GM18499 (cell line): ENCODE data around the gene NAPA.
"Not testable (repeated sequence)": the region's sequence is repeated elsewhere in the genome, so short reads cannot be mapped to it uniquely, and the experiment has no call there.

Source experiments
- ATAC-seq: cut with Tn5 transposase; IDR thresholded peaks from one replicate; pipeline ENCODE4 v1.9.1; 2021; ENCODE audit warnings: moderate number of reproducible peaks; ENCODE audit not compliant: insufficient read depth, unreplicated experiment

The NAPA gene

DNA sequence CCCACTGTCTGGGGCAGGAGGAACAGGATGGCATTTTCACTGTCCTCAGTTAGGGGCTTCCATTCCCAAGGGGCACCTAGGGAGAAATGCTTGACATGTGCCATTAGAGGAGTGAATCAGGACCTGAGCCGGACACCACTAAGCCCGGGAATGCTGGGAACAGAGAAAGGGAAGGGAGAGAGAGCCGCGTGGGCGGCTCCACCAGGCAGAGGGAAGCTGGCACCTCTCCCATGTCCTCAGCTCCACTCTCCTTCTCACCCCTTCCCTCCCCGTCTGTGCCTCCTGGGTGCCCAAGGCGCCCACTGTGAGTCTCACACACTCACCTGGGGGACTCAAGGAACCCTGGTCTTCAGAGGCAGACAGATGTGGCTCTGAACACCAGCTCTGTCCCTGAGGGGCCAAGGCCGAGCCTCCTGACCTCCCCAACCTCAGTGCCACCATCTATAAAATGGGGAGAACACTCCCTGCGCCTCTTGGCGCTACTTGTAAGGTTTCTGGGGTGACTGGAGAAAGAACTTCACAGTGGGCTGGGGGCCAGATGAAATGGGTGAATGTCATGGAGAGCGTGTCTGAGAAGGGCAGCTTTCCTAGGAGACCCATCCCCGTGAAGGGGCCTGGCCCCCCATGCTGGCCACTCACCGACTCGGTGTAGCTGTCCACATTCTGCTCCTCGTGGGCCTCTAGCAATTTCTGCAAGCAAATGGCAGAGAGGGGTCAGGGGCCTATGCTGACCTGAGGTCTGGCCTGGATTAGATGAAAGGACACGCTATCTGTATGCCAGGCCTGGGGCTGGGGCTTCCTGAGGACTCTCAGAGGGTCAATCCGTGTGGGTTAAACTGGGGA lies 25.6 kb downstream of the NAPA start:
- ATAC-seq = no peak

DNA sequence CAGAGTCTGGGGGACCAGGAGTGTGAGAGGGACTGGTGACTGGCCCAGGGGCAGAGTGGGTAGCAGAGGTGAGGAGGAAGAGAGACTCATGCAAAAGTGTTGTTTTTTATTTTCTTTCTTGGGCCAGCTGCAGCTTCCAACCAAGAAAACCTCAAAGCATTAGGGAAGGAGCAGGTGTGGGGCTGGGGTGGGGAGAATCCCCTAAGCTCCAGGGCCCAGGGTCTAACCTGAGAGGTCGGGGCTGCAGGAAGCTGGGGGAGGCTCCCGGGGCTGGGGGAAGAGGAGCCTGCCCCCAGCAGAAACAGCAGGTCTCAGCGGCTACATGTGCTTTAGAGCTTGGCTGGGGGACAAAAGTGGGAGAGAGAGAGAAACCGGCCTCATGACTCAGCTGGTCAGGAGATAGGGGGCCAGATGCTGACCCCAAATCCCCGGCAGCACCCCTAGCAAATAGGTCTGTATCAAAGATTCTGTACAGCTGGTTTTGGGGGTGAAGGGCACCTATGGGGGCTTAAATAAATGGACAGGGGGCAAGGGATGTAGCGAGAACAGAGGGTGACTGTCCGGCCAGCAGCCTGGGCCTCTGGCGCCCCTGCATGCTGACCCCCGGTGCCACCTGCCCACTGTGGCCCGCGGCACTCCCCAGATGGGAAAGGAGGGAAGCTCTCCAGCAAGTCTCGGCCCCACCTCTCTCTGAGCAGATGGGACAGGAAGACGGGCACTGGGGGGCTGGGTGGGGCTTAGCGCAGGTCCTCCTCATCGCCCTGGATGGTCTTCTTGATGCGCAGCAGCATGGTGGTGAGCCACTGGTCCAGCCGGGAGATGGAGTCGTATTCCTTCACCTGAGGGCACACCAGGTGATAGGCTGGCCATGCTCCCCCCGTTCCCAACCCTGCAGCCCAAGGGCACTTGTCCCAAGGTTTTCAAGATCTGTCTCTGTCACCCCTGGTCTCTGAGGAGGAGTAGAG lies 27.0 kb downstream of the NAPA start:
- ATAC-seq = no peak

DNA sequence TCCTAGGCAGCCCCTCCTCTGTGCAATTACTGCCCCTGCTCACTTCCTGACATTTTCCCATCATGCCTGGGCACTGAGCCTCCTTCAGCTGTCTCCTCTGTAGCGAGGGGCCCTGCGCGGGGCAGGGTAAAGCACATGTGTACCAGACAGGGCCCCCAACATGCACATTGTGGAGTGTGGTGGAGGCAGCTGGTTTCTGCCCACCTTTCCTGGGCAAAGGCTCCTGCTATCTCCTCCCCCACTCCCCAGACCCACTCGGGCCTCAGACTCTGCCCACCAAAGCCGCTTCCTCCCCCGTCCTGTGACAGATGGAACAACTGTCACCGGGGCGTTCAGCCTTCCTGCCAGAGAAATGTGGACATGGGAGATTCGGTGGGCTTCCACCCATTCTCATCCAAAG lies 28.0 kb downstream of the NAPA start:
- ATAC-seq = no peak

DNA sequence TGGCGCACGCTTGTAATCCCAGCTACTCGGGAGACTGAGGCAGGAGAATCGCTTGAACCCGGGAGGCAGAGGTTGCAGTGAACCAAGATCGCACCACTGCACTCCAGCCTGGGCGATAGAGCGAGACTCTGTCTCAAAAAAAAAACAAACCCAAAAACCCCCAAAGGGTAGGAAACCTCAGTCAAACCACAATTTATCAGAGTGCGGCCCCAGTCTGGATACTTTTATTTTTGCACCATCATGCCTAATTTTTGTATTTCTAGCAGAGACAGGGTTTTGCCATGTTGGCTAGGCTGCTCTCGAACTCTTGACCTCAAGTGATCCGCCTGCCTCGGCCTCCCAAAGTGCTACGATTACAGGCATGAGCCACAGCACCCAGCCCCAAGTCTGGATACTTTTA lies 28.6 kb downstream of the NAPA start:
- ATAC-seq = not testable (repeated sequence)

DNA sequence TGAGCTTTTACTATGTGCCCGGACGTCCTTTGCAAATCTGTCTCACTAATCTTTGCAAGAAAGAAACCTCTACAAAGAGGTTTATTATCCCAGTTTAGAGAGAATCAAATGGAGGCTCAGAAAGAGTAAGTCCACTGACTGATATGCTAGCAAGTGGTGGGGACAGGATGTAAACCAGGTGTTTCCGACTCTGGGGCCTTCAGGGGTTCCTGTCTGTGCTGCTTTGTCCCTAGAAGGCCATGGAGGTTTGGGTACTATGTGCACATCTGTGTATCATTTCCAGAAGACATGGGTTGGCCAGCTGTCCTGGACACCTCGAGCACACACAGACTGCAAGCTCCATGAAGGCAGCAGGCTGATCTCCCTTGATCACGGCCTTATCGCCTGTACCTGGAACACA lies 29.7 kb downstream of the NAPA start:
- no peak for ATAC-seq

DNA sequence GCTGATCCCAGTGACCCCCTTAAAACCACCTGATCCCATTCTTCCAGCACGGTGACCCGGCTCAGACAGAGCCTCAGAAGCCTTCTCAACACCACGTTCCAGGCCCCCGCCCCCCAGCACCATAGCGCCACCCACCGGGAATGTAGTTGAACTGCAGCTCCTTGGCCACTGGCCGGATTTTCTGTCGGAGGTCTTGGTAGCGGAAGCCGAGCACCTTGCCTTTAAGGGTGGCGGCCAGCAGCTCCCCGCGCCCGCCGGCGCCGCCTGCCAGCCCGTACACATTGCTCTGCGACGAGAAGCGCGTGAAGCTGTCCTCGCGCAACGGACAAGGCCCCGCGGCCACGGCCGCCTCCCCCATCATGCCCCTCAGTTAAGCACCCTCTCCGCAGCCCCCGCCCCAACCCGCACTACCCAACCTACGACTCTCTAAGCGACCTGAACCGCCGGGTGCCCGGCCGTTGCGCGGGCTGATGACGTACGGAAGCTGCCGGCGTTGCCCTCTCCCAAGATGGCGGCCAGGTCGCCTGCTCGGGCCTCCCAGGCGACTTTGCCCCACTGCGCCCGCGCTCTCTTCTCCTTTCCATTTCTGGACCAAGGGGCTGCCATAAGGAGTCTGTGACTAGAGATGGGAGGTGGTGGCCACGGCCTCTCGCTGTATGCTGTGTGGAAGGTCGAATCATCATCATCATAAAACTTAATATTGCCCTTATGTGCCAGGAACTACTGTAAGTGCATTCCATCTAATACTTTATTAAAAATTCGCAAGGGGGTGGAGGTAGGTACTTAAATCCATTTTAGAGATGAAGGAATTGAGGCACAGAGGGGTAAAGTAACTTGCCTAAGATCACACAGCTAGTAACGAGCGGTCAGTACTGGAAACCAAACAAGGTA lies 30.8 kb downstream of the NAPA start, which contains the start of gene KPTN:
TSS of gene KPTN (minus strand) at position 420 of the 891 bp plus-strand sequence. CDS start at position 361, 59 bp downstream.
- no peak for ATAC-seq

DNA sequence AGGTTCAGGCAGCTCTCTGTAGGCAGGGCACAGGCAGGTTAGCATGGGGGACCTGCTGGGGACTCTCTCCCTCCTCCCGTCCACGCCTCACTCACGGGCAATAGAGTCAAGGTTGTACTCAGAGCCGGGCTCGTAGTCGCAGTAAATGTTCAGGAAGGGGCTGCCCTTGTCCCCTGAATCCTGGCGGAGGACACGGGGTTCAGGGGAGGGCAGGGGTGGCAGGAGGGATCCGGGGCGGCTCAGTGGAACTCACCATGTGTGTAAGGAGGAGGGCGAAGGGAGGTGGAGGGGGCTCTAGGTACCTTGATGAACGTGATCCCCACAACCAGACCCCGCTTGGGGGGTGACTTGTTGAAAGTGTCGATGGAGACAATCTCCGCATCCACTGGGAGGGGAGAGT lies 31.7 kb downstream of the NAPA start:
- ATAC-seq = no peak

DNA sequence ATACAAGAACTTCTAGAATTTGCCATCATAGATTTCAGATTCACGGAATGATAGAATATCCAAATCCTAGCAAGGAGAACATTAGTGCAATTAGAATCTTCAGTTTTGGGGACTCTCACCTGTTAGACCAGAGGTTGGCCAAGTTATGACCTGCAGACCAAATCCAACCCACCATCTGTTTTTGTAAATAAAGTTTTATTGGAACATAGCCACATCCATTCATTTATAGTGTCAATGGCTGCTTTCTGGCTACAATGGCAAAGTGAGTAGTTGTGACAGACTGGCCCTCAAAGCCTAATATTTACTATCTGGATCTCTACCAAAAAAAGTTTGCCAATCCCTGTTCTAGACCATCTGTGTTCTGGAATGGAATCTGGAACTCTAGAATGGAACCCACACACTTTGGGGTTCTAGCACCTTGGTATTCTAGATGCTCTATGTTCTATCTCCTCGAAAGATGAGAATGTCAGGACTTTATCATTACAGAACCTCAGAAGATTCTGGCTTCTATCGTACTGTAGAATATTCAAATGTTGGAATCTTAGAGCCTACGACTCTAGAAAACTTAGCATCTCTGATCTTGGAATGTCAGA lies 33.3 kb downstream of the NAPA start:
- ATAC-seq = no peak

DNA sequence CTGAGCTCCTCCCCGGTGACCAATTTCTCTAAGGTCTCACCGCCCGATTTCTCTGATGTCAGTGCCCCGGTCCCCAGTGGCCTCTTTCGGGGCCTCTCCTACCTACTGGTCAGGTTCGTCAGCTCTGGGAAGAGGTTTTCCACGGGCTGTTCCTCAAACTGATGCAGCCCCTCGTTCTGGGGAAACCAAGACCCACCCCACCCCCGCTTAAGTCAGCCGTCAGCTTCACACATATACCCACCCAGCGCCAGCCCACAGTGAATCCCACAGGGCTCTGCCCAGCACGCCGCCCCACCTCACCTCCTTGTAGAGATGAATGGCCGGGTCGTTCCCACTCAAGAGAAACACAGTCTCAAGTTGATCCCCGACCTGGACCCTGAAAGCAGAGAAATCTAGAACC lies 34.2 kb downstream of the NAPA start:
- no peak for ATAC-seq

DNA sequence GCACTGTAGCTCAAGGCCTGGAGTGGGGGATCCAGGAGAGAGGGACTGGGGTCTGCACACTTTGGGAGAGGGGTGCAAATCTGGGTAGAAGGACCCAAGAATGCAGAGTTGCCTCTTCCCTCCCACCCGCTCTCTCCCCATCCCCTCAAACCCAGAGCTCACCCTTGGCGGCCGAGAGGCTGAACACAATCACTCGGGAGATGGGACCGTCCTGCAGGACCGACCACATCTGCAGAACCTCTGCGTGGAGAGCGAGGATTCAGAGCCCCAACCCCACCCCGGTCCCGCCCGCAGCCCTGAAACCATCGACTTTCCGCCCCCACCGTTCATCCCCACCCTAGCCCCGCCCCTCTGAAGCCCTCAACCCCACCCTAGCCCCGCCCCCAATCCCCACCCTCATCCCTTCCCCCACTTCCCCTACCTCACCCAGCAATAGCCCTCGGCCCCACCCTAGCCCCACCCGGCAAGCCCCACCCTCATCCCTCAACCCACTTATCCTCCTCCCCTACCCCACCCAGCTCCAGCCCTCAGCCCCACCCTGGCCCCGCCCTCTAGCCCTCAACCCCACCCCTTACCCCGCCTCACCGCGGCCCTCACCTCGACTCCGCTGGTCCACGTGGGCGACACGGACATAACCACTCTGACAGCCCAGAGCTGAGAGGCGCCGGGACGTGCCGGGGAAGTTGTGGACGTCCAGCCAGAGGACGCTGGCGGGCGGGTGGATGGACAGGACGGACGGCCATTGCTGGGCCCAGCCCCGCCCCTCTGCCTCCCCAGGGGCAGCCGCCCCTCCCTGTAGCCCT lies 35.0 kb downstream of the NAPA start:
- no peak for ATAC-seq

DNA sequence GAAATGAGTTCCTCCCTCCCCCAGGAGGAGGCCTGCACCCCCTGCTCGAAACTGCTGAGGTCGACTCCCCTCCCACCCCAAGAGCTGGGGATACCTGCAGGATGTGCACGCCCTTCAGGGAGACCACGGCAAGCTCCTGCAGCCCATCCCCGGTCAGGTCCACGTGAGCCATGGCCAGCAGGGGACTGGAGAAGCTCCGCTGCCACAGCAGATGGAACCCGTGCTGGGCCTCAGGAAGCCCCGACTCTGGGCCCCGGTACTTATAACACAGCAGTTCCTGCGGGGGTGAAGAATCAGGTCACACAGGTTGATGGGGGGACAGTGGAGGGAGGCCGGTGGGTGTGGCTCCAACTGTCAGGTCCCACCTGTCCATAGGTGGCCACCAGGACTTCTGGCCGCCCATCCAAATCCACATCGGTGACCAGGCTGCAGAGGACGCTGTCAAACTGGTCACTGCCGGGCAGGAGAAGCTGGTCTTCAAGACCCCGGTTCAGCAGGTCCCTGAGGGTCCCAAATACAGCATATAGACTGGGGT lies 38.4 kb downstream of the NAPA start:
- no peak for ATAC-seq

DNA sequence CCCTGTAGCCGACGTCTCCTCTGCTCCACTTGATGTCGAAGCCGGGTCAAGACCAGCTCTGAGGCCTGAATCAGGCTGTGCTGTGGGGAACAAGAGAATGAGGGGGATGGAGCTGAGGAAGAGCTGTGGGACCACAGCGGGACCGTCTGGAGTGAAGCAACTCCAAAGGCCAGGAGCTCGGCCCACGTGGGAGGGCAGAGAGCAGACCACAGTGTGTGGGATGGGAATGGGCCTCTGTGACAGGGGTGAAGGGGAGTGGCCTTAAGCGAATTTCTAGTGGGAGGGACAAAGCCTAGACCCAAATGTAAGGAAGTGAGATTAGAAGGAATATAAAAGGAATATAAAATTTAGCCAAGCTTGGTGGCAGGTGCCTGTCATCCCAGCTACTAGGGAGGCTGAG lies 39.4 kb downstream of the NAPA start:
- ATAC-seq = no peak

DNA sequence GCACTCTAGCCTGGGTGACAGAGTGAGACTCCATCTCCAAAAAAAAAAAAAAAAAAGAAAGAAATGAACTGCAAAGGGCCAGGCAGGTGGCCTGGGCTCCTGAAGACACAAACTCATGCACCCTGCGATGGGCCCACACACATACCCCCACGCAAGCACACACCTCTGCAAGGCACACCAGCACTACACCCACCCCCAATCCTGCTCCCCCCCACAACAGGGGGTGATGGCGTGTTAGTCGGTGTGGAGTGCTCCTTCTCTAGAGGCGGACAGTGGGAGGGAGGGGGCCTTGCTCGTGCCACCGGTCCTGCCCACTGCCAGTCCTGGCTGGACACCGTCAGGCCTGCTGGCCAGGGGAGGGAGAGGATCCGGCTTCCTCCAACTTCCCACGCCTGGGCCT lies 41.5 kb downstream of the NAPA start:
- no peak for ATAC-seq

DNA sequence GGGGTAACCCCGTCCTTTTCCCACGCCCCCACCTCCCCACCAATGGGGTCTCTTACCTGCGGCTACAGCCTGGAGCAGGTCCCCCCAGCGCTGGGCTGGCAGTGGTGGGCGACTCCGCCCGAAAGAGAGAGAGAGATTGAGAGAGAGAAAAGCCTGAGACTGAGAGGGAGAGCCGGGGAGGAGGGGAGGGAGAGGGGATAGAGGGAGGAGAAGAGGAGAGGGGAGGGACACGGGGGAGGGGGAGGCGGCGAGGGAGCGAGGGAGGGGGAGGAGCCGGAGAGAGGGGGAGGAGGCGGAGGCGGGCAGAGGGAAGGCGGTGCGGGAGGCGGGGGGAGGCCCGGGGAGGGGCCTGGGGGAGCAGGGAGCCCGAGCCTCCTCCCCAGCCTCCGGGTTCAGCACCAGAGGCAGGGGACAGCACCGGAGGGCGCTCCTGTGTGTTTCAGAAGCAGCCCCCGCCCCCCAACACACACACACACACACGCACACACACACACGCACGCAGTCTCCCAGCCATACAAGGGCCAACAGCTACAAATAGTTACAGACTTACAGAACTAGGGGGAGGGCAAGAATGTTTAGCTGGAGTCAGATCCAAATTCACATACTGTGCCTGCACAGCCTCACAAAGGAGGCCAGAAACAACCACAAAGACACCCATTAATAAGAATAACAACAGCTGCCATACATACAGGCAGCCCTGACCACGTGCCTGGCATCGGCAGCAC lies 43.0 kb downstream of the NAPA start, which contains the start of gene SLC8A2:
TSS of gene SLC8A2 (minus strand) at position 161 of the 725 bp plus-strand sequence. CDS start 5,490 bp downstream, outside the sequence.
- ATAC-seq = no peak

DNA sequence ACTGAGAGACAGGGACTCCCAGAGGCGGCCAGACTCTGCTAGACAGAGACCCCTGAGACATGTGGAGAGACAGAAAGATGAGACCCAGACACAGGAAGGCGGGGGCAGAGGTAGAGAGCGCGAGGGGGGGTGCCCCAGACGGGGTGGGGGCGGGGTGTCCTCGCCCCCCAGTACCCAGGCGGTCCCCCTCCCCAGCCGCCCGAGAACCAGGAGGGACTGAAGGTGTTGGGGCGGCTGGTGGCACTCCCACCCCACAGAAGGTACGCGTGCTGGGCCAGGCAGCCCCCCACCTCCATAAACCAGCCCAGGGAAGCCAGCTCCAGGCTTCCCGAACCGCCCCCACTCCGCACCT lies 43.5 kb downstream of the NAPA start:
- ATAC-seq = no peak

DNA sequence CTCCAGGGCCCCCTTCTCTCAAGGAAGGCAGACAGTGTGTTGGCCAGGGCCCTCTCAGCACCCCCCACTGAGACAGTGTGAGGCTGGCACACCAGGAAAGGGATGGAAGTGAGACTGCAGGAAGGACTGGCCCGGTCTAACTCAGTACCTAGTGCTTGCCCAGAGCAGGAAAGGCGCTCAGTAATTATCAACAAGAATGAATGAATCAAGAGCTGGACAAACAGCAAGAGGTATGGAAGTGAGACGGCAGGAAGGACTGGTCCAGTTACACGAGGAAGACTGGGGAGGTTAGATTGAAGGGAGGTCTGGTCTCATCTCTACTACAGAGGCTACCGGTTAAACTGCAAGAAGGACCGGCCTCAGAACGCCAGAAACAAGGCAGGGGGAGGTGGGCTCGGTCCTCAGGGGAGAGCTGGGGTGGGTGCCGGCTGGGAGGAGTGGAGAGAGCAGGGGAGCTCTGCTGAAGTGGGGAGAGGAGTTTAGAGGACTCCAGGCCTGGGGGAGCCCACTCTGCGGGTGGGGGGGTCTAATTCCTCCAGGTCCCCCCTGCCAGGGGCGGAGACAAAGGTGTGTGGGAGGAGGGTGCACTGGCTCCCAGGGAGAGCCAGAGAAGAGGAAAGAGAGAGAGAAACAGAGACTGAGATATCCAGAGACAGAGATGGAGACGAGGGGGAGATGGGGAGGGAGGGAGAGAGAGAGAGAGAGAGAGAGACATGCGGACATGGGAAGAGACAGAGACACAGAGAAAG lies 44.2 kb downstream of the NAPA start:
- no peak for ATAC-seq

DNA sequence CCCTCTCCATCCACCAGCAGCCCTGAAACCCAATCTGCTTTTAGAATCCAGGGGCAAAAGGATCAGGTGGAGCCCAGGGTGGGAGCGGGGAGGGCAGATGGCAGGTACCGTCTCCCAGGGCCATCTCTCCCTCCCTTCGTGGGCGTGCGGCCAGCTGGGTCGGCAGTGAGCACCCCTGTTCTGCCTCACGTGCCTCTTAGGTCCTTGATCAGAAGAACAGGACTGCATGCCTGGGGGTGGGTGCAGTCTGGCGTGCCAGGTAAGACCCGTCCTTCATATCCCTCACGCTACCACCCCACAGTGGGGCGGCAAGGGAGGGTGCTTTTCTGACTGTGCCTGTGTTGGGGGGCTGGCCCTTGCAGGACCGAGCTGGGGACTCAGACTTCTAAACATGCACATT lies 45.1 kb downstream of the NAPA start:
- no peak for ATAC-seq

DNA sequence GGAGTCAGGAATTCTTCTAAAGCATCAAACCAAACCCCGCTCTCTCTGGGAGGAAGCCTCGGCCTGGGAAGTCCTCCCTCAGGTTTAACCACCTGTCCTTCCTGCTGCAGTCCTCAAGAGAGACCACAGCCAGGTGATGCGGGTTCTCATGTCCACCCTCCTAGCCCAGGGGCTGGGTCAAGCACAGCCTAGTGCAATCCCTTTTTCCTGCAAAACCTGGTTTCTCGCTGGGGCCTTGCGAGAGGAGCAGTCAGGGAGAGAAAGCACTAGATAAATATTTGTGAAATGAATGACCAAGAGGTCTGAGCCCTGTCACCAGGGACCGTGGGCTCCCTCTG lies 45.5 kb downstream of the NAPA start:
- no peak for ATAC-seq
